NCI-H2196 treated with DMSO at 0.1 percent for 48 hours (cell line): ENCODE measurements around the gene RGS2.

ENCODE experiments used
- DNase-seq: peaks from one replicate; lab custom pipeline; 2025; ENCODE audit not compliant: unreplicated experiment; lab: John Stamatoyannopoulos, UW

Gene RGS2

DNA sequence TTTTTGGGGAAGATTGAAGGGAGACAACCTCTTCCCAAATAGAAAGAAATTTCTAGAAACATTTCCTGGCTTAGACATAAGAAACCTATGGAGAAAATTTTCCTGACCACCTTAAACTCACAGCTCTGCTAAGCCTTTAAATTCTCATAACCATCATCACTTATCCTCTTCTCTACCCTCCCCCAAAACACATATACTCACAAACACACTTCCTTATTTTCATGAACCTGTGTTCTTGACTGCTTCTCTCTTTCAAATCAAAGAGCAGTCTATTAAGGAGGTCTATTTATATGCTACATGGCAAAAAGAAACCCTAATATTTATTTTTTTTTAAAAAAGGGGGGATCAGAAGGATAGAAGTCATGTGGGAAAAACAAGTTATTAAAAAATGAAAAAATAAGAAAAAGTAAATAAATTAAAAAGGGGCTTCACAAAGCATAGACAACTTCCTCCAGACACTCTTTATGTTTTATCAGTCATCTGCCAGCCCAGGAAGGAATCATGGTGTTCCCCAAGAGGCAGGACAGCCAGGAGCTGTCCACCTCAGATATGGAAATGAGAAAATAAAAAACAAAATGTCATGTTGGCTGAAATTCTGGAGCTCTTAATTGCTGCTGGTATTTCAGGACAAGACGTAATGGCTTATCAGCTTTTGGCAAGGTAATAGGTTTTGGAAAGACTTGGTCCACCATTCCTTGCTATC is 12.8 kb upstream of the RGS2 start:
- no peak for DNase-seq

DNA sequence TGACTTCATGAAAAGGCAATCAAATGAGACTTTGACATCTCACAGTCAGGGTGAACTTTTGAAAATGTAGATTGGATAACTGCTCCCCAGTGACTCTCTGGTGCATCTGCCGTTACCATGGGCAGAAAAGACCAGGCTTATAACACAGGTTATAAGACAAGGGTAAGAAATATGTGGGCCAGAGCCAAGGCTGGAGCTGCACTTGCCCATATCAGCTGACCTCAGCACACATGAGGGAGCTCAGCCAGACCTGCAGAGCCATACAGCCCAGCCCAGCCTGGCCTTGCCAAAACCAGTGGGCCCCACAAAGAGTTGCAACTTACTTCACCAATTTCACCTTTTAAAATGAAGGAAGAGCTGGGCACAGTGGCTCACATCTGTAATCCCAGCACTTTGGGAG is 11.7 kb upstream of the RGS2 start:
- DNase-seq, result no peak

DNA sequence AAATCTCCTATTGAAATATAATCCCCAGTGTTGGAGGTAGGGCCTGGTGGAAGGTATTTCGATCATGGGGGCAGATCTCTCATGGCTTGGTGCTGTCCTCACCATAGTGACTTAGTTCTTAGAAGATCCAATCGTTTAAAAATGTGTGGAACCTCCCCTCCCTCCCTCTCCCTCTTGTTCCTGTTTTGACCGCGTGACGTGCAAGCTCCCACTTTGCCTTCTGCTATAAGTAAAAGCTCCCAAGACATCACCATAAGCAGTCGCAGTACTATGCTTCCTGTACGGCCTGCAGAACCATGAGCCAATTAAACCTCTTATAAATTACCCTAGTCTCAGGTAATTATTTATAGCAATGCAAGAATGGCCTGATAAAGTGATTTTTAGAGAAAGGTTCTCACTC is 10.9 kb upstream of the RGS2 start:
- DNase-seq, result no peak

DNA sequence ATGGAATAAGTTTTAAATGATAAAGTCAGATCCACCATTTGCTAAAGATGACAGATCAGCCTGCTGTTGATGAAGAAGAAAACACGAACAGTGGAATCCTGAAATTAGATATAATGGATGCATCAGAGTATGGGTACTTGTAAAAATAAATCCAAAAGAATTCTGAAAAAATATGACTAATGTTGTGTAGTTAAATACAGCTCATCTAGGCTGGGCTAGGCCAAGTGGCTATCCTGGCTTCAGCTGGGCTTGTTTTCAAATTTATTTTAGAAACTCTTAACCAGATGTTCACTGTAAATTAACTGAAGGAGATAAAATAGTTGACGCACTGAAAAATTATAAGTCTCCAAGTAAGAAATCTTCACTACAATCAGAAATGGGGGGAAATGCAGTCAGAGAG is 7.4 kb upstream of the RGS2 start:
- no peak for DNase-seq

DNA sequence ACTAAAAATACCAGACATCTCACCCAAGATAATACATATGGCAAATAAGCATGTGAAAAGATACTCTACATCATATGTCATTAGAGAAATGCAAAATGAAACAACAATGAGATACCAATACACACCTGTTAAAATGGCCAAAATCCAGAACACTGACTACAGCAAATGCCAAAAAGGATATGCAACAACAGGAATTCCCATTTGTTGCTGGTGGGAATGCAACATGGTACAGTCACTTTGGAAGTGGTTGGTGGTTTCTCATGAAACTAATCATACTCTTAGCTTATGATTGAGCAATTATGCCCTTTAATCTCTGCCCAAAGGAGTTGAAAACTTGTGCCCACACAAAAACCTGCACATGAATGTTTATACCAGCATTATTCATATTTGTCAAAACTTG is 6.4 kb upstream of the RGS2 start:
- no peak for DNase-seq

DNA sequence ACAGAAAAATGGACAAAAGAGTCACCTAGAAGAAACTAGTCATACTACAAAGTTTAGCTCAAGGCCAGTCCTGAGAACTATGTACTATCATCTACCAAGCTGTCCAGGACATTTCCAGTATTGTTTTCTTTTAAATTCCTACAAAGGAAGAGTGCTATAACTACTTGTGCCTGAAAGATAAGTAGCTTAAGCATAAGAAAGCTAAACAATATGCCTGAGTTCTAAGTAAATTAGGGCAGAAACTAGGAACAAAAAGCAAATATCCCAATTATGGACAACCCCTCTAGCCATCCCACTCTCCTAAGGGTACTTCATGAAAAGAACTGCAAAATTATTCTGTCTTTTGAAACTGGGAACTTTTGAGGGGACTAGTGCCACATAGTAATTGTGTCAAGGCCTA is 5.3 kb upstream of the RGS2 start:
- DNase-seq, result no peak

DNA sequence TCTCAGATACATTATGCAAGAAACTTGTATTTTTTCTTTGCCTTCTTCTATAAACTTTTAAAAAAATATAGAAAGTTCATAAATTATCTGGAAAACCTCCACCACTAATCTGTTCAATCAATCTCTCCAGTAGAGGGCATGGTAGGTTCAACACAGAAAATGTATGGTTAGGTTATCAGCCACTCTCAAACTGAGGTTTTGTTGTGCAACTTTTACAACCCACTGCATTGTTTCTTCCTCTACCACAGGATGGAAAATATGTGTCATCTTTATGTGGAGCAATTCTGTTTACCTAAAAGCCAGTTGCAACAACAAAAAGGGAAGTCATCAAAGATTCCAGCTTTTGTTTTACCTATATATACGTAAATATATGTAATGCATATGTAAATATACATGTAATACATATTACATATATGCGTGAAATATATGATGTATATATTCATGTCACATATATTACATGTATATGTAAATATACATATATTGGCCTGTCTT is 3.0 kb upstream of the RGS2 start:
- DNase-seq, result peak; percentile 37

DNA sequence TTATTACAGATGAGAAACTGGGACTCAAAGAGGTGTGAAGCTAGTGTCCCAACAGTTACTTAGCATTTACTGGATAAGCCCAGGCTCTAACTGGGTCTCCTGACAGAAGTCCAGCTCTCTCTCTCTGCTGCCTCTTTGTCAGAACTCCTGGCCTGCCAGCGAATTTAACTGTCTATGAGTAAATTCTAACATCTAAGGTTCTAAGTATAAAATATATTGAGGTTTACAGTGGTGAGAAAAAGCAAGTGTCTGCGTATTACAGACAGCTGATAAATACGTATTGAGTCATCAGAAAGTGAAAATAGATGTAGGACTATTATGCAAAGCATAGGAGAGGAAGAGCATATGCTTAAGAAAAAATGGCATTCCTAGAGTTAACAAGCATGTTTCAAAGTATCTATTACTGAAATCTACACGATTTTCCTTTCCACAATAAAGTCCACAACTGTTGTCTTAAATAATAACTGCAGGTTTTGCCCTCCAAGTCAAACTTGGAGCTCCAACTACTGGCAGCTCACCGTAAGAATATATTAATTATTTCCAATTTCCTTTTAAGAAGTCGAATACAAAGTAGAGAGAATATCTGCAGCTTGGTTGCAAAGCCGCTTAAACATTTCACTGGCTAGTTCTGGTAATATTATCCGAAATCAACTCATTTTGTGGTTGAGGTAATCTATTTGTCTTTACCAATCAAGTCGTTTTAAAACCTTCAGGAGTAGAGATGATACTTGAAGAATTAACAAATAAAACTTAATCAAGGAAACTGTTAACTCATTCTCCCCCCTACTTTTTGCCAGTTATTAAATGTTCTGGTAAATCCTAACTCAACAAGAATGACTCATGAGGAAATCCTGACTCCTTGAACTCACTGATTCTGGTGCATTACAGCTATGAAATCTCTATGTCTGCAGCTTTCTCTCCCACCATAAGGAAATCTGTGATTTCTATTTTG is 1.4 kb upstream of the RGS2 start:
- no peak for DNase-seq

DNA sequence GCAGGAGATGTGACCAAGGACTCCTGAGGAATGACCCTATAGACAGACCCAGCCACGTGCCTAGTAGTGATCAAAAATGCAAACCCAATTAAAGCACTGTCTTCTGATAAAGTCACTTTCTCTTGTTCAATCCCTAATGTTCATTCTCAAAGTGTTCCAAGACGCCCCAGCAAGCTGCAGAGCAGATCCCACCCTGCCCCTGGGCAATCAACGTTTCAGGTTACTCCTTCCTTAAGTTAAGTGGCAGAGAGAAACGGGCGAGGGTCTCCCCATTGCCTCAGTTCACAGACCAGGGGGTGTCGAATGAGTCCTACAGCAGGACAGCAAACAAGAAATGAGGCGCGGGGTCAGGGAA is 699 bp upstream of the RGS2 start:
- no peak for DNase-seq

DNA sequence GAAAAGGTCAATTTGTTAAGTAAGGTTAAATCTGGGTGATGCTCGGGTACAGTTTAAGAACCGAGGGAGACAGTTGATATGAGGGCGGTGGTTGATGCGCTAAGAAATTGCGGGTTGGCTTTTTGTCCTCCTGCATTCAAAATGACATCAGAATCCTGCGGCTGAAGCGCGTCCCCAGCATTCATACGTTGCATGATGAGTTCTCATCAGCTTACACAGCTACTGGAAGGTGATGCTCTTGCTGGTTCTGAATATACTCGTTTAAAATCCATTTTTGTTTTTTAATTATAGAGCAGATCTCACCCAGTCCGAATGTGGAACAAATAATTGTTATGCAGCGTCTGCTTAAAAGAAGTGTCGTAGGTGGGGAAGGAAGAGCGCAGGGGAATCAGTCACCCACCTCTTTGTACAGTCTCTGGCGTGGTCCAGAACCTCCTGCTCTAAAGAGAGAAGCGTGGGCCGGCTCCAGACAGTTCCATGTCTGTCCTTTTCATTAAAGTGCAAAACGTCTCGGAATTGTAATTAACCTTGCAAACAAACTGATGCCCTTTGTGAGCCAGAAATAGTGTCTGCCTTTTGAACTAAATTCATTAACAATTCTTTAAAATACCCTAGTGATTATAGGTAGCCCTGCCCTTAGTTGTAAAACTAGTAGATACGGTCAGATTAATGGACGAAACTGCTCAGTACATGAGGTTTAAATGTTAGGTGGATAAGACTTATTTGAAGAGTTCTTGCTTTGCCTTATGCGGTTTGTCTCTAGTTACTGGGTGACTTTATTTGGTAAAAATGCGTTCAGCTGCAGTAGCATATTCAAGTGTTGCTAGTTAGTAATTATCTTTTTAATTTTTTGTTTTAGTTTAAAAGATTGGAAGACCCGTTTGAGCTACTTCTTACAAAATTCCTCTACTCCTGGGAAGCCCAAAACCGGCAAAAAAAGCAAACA is 741 bp downstream of the RGS2 start:
- DNase-seq, result peak; percentile 10

DNA sequence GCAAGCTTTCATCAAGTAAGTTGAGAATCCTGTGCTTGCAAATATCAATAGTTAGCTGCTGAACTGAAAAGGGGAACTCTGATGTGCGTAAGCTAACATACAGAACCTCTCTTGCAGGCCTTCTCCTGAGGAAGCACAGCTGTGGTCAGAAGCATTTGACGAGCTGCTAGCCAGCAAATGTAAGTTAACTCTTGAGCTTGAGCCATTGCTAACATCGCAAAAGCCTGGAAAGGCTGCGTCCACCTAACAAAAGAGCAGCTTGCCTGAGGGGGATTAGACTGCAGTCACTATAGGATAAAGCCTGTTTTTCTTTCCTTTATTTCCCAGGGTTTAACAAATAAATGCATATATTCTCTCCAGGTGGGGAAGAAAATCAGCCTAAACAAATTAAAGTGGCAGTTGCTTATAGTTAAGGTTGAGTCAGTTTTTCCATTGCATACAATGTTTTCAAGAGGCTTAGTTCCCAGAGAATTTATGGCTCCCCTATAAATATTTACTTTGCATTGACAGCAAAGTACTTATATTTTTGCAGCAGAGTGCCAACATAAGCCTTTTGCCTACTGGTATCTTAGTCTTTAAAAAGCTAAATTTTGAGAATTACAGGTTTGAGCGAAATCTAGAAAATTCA is 1.5 kb downstream of the RGS2 start:
- DNase-seq, result no peak

DNA sequence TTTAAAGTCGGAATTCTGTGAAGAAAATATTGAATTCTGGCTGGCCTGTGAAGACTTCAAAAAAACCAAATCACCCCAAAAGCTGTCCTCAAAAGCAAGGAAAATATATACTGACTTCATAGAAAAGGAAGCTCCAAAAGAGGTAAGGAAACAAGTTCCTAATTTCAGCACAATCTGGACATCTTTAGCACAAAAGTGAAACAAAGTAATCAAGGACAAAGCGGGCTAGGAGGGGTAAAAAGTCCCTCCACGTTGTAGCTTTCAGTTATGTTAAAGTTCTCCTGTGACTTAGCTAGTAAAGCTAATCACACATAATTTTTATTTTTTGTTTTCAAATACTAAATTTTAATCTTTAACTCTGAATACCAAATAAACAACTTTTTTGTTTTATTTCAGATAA is 2.2 kb downstream of the RGS2 start:
- DNase-seq, result no peak

DNA sequence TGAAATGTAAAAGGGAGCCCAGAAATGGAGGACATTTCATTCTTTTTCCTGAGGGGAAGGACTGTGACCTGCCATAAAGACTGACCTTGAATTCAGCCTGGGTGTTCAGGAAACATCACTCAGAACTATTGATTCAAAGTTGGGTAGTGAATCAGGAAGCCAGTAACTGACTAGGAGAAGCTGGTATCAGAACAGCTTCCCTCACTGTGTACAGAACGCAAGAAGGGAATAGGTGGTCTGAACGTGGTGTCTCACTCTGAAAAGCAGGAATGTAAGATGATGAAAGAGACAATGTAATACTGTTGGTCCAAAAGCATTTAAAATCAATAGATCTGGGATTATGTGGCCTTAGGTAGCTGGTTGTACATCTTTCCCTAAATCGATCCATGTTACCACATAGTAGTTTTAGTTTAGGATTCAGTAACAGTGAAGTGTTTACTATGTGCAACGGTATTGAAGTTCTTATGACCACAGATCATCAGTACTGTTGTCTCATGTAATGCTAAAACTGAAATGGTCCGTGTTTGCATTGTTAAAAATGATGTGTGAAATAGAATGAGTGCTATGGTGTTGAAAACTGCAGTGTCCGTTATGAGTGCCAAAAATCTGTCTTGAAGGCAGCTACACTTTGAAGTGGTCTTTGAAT is 2.9 kb downstream of the RGS2 start:
- DNase-seq, result no peak

DNA sequence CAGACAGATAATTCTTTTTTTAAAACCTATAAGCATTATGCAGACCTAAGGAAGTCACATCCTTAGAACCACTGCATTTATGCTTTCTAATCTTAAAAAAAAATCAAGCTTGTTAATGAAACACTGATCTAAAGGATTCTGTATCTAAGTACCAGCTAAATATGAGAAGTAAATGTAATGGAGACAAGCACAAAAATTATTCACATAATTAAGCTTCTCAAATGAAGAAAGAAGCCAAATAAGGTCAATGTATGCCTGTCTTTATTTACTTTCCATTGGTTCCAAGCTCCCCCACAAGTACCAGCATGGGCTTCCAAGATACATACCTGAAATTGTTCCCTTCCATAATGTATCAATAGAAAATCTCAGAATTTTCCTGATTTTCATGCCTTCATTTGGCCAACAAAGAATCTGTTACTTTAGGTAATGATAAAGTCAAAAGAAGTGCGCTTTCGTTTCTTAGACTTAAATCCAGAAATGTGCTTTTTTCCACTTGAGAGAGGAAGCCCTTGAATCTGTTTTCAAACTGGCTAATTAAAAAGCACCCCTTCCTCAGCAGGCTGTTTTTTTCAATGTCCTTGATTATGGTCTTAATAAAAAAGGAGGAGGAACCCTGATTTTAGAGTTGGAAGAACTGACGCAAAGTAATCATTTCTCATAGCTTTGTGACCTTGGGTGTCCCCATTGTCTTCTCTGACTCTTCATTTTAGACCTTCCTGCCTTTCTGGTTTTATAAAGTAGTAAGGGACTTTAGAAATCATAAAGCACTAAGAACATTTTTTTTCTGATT is 3.8 kb downstream of the RGS2 start:
- DNase-seq, result no peak

DNA sequence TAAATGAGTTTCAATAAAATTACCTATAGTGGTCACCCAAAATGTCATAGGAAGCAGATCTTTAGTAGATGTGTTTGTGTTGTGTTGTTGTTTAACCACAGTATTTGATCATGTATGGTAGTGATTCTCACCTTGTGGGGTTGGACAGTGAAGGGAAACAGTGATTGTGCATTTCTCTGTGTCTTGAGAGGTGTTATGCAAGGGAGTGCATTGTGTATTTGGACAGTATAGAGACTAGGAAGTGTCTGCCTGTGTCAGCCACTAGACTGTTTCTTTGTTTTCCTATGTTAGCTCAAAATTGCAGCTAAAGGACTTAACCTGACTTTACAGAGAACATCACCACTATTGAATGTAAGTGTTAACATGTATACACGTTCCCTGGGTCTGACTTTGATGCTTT is 6.0 kb downstream of the RGS2 start:
- DNase-seq, result no peak

DNA sequence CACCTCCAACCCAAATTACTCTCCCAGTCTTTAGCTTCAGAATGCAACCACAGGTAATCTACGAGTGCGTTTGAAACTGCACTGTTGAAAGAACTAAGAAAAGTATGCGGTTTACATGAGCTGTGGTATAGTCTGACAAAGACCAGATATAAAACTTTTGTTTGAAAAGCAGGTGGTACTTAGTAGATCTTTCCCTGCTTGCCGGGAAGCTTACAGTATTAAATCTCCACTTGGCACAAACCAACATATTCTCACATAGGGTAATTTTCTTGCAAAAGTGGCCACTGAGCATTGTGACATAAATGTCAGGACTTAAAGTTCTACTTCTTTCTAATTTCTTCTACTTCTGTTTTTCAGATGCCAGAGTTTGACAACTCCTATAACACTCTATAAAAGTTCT is 8.4 kb downstream of the RGS2 start:
- DNase-seq, result no peak

DNA sequence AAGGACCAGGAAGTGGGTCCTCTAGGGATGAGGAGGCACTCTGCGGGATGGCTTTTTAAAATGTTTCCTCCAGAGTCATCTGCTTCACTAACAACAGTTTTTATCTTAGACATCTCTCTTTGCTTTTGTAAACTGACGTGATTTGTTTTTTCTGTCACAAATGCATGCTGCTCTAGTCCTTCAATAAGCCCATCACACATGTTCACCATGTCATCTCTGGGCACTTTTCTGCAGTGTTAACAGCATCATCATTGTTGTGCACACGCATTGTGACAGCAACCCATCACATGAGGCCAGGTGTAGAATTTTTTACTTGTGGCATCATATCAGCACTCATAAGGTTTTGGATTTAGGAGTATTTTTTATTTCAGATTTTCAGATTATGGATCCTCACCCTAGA is 12.5 kb downstream of the RGS2 start:
- DNase-seq, result no peak

DNA sequence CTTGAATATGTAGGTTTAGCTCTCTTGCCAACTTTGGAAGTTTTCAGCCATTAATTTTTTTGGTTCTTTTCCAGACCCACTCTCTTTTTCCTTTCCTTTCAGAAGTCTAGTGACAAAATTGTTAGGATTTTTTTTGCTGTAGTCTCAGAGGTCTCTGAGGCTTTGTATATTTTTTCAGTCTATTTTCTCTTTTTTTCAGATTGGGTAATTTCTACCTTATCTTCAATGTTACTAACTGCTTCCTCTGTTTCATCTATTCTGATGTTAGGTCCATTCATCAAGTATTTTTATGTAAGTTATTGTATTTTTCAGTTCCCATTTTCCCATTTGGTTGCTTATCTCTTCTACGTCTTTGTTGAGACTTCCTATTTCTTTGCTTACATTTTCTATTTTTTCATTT is 15.7 kb downstream of the RGS2 start:
- no peak for DNase-seq

DNA sequence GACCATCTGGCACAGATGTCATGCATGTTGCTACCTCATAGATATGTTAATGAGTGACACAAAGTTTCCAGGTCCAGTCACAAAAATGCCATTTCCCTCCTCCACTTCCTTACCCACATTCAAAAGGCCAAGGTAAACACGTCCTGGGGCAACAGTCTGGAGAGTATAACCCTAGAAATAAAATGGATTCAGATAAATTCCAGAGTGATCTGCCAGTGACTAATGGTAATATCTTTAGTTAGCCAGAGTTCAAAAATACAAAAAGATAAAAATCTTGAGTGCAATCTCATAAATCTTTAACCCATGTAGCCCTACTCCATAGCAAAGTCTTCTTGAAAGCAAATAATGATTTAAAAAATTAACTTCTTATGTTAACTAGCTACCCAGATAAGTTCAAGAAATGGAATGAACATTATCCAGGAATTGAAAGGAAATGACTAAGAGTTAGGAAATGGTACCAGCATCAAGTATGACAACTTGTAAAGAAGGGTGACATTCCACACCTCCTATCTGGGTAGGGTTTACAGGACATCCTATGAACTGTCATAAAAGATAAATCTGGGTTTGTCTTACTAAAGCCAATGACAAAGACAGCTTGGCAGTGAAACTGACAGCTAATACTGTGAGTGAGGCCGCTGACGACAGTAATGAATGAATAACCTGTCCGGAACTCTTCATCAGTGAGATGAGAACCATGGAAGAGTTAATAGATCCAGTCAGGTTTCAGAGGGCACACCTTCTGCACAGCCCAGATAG is 18.1 kb downstream of the RGS2 start:
- DNase-seq, result no peak
